Stimulated activated CD8-positive, alpha-beta memory T cell treated with anti-CD3 and anti-CD28 coated beads, Interleukin-12 subunit alpha, Interleukin-12 subunit beta, amount 100 ng/mL, for 24 hours (primary cell): ENCODE results near the gene FMO4.
"Not testable (repeated sequence)": the region's sequence is repeated elsewhere in the genome, so short reads cannot be mapped to it uniquely, and the experiment has no call there.

Experiments used
- DNase-seq: peaks from one replicate; pipeline ENCODE4 v3.0.0-alpha.2; 2020; ENCODE audit errors: extremely low read depth

The FMO4 gene

GRCh38 chr1:171389171-171389570, 75.2 kb downstream of the FMO4 start:
- DNase-seq = no peak

GRCh38 chr1:171390740-171391139, 76.8 kb downstream of the FMO4 start:
- DNase-seq = not testable (repeated sequence)
